HG02571 (cell line): Measurements from ENCODE around the gene SLC37A3.
"Not testable (repeated sequence)": the region's sequence is repeated elsewhere in the genome, so short reads cannot be mapped to it uniquely, and the experiment has no call there.

Source experiments
- ATAC-seq: cut with Tn5 transposase; IDR thresholded peaks from one replicate; pipeline ENCODE4 v1.9.1; 2021; ENCODE audit warnings: mild to moderate bottlenecking, moderate library complexity; ENCODE audit not compliant: unreplicated experiment

Gene SLC37A3, protein sequence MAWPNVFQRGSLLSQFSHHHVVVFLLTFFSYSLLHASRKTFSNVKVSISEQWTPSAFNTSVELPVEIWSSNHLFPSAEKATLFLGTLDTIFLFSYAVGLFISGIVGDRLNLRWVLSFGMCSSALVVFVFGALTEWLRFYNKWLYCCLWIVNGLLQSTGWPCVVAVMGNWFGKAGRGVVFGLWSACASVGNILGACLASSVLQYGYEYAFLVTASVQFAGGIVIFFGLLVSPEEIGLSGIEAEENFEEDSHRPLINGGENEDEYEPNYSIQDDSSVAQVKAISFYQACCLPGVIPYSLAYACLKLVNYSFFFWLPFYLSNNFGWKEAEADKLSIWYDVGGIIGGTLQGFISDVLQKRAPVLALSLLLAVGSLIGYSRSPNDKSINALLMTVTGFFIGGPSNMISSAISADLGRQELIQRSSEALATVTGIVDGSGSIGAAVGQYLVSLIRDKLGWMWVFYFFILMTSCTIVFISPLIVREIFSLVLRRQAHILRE

GRCh38 chr7:140397784-140398750 is at the start of gene SLC37A3:
Gene SLC37A3 (minus strand): TSS chr7:140398530. CDS start chr7:140382526, 16,004 bp downstream.
- peak; percentile 96 for ATAC-seq

DNA sequence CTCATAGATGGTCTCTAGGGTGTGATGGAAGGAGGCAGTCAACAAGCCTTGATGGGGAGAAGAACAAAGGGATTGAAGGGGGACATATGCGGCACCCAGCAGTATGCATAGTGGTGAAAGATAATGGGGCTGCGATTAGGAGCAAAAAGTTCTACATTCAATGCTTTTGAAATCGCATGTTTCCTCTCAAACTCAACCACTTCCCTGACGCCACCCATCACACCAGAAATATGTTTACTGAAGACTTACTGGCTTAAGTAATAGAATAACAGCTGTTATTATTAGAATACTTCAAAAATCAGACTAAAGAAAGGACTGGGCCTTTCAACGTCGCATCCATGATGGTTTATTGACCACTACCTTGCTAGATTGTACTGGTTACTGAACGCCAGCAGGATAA is 49.5 kb upstream of the SLC37A3 start:
- ATAC-seq: no peak

GRCh38 chr7:140446467-140446866 is 48.1 kb upstream of the SLC37A3 start:
- no peak for ATAC-seq

GRCh38 chr7:140441519-140441918 is 43.2 kb upstream of the SLC37A3 start:
- no peak for ATAC-seq

DNA sequence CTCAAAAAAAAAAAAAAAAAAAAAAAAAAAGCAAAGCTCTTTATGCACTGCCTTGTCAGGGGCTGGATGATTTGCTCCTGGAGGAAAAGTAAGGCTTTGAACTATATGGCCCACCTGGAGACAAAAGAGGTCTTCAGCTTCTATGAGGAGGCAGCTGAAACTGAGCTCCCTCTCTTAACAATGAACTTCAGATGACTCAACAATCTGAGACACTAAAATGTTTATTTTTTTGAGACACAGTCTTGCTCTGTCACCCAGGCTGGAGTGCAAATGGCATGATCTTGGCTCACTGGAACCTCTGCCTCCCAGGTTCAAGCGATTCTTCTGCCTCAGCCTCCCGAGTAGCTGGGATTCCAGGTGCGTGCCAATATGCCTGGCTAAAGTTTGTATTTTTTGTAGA is 42.3 kb upstream of the SLC37A3 start:
- ATAC-seq: no peak

- ATAC-seq: no peak
These were observed 41.0 kb upstream of the SLC37A3 start for GRCh38 chr7:140439359-140439758.

DNA sequence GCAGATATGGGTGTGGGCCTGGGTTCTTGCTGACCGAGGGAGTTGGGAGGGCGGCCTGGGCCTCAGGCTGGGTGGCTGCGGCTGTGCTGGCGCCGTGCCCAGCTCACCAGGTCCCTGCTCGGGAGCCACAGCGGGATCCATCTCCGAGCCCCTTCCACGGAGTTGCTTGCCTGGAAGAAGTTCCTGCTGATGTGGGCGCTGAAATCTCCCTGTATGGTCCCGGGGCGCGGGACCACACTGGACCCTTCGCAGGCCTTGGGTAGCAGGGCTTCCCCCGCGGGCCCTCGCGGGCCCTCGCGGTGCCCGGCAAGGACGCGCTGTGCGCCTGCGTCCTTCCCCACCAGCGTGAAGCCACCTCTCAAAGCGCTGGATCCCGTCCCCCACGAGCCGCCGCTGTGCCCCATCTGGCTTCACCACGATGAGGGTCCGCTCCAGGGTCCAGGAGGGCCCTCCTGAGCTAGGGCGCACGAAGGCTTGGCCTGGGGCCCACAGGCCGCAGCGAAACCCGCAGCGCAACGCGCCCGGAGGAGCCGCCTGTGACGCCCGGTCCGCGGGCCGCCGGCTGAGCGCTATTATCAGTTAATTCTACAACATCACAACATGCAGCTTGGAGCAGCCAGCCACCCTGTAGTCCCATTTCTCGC is 37.0 kb upstream of the SLC37A3 start:
- no peak for ATAC-seq

DNA sequence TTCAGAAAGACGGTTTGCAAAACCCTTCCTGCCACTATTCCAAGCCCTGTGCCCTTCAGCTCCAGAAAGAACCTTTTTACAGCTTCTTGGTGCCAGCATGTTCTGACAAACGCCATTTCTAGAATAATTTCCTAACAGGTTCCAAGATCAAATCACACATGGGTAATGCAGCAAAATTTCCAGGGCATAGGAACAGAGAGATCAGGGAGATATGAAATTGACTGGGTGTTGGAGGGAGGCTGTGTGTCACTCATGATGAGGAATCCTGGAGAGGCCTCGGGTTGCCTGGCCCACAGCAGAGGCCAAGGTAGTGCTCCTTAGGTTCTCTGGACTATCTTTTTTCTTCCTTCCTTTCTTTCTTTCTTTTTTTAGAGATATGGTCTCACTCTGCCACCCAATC is 35.1 kb upstream of the SLC37A3 start:
- no peak for ATAC-seq

GRCh38 chr7:140426130-140426529 is 27.8 kb upstream of the SLC37A3 start:
- ATAC-seq: no peak

- ATAC-seq: no peak
These were observed 27.4 kb upstream of the SLC37A3 start for GRCh38 chr7:140425718-140426117.

DNA sequence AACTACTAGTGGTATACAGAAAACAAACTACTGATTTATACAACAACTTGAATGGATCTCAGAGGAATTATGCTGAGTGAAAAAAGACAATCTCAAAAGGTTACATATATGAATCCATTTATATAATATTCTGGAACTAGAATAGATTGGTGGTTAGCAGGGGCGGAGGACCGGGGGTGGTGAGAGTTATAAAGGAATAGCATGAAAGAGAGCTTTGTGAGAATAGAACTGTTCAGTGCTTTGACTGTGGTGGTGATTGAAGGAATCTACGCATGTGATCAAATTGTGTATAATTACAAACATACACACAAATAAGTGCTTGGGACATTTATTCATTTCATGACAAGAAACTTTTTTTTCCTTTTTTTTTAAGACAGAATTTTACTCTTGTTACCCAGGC is 25.2 kb upstream of the SLC37A3 start:
- ATAC-seq: no peak

DNA sequence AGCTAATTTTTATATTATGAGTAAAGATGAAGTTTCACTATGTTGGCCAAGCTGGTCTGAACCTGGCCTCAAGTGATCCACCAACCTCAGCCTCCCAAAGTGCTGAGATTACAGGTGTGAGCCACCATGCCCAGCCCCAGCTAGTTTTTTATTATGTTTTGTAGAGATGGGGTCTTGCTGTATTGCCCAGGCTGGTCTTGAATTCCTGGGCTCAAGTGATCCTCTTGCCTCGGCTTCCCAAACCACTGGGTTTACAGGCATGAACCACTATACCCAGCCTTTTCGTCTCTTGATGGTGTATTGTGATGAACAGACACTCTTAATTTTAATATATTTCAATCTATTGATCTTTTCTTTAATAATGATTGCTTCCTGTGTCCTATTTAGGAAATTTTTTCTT is 23.2 kb upstream of the SLC37A3 start:
- no peak for ATAC-seq

- ATAC-seq: no peak
These were observed 20.3 kb upstream of the SLC37A3 start for GRCh38 chr7:140418653-140419052.

GRCh38 chr7:140418156-140418472 is 19.8 kb upstream of the SLC37A3 start:
- ATAC-seq: not testable (repeated sequence)

DNA sequence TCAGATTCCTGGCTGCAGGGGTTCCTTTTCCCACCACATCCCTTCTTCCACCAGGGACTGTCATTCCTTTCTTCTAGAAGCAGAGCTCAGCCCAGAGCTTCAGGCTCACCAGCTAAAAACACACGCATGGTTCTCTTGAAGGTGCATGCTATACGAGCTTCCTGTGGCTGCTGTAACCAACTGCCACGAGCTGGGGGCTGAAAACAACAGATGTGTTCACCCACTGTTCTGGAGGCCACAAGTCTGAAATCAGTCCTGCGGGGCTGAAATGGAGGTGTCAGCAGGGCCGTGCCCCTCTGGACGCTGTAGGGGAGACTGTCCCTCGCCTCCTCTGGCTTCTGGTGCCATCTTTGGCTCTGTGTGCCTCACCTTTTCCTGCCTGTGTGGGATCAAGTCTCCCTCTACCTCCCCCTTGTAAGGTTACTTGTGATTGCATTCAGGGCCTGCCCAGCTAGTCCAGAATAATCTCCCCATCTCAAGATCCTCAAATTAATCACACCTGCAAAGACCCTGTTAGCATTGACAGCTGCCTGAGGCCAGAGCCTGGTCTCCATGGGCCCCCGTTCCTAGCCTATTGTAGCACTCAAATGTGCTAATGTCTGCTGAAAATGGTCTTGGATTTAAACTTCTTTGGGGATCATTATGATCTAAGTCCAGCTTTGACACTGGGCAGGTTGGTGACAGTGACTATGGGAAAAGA is 19.3 kb upstream of the SLC37A3 start:
- ATAC-seq: no peak

- ATAC-seq: no peak
These were observed 18.2 kb upstream of the SLC37A3 start for GRCh38 chr7:140416560-140416959.

- ATAC-seq: not testable (repeated sequence)
These were observed 17.5 kb upstream of the SLC37A3 start for GRCh38 chr7:140415816-140416215.

DNA sequence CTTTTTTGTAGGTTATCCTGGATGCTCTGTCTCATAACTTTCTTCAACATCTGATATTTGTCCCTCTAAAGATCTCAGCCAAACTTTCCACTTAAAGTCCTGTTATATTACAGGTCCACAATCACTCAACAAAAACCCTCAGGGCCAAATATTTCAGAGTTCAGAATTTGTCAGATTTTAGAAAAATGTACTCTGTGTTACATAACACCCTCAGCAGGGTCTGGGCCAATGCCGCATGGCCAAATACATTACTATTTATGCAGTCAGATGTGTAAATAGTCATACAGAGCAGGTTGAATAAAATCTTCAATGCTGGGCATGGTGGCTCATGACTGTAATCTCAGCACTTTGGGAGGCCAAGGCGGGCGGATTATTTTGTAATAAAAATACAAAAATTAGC is 17.0 kb upstream of the SLC37A3 start:
- no peak for ATAC-seq

- ATAC-seq: no peak
These were observed 6.3 kb upstream of the SLC37A3 start for GRCh38 chr7:140404565-140405065.

GRCh38 chr7:140403878-140404564 is 5.7 kb upstream of the SLC37A3 start, which contains the start of gene RAB19:
Gene RAB19 (plus strand): TSS chr7:140404058. CDS start chr7:140407647, 3,589 bp downstream.
- ATAC-seq: peak; percentile 50
